RPMI8226 (cell line): ENCODE data around the gene ZC3H12A.
"Not testable (repeated sequence)": the region's sequence is repeated elsewhere in the genome, so short reads cannot be mapped to it uniquely, and the experiment has no call there.

Experiments
- DNase-seq: peaks from one replicate; pipeline ENCODE4 v3.0.0-alpha.2; 2015

Gene ZC3H12A

DNA sequence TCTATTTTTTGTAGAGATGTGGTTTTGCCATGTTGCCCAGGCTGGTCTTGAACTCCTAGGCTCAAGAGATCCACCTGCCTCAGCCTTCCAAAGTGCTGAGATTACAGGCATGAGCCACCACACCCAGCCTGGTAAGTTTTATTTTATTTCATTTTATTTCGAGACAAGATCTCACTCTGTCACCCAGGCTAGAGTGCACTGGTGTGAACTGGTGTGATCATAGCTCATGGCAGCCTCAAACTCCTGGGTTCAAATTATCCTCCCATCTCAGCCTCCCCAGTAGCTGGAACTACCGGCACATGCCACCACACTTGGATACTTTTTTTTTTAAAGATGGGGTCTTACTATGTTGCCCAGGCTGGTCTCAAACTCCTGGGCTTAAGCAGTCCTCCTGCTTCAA, 28.4 kb downstream of the ZC3H12A start:
- DNase-seq: not testable (repeated sequence)

GRCh38 chr1:37506740-37507139, 32.4 kb downstream of the ZC3H12A start:
- DNase-seq: no peak

GRCh38 chr1:37509181-37509580, 34.8 kb downstream of the ZC3H12A start:
- DNase-seq: peak; percentile 45

- peak; percentile 74 for DNase-seq
These were observed 39.5 kb downstream of the ZC3H12A start for GRCh38 chr1:37513795-37514349.

DNA sequence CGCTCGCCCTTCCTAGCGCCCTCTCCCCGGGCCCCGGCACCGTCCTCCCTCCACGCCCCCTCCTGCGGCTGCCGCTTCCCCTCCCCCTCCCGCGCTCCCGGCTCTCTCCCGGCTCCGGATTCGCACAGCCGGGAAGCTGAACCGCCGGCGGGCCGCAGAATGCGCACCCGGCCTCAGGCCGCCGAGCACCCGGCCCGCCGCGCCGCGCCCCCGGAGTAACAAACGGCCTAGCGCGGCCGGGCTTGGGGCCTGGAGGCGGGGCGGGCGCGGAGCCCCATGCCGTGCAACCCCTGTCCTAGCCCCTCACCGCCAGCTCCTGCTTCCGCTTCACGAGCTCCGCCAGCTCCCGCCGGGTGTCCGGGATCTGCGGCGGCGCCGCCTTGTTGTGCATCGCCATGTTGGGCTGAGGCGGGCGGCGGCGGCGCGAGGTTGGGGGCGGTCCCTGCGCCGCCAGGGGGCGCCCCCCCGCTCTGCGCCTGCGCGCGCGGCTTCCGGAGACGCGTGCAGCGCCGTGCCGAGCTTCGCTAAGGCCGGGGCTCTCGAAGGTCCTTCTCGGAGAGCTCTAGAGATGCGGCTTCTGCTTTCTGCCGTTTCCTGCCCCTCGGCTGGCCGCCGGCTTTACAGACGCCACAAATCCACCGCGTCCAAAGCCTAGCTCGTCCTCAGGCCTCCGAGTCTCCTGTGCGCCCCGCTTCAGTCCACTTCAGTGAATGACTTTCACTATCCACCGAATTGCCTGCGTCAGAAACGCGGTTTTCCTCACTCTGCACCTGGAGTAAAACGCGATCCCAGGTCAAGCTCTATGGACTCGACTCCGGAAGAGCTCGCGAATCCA, 40.2 kb downstream of the ZC3H12A start, which contains the start of gene MEAF6:
TSS of gene MEAF6 (minus strand) at position 417 of the 835 bp plus-strand sequence. CDS start at position 397, 20 bp downstream.
- DNase-seq: peak; percentile 93

DNA sequence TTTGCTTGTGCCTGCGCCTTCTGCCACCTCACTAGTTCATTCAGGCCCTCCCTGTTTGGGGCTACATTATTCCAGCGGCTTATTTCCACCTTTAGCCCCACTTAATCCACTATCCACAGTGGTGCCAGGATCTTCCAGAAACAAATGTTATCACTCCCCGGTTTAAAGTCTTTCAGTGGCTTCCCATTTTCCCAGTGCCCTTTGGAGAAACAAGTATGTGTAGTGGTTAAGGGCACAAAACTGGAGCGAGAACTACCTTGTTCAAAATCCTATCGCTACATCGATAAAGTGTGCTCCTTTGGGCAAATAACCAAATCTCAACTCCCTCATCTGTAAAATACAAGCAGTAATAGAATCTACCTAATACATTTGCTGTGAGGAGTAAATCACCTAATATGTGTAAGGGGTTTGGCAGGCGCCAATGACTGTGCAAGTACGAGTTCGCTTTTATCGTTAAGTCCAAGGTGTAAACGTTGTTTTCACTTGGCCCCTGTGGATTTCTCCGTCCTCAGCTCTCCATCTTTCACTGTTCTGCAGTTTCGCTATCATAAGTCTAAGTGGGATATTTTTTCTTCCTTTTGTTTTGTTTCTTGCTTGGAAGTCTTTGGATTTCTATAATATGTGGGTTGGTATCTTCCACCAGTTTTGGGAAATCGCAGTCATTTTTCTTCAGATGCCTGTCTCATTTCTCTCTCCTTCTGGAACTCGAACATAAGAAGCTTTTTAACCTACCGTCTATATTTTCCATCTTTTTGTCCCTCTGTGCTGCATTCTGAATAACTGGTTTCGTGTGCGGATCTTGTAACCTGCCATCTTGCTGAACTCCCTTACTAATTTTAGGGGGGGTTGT, 41.0 kb downstream of the ZC3H12A start:
- no peak for DNase-seq

GRCh38 chr1:37517569-37517968, 43.2 kb downstream of the ZC3H12A start:
- no peak for DNase-seq

GRCh38 chr1:37518241-37518640, 43.9 kb downstream of the ZC3H12A start:
- DNase-seq: not testable (repeated sequence)

DNA sequence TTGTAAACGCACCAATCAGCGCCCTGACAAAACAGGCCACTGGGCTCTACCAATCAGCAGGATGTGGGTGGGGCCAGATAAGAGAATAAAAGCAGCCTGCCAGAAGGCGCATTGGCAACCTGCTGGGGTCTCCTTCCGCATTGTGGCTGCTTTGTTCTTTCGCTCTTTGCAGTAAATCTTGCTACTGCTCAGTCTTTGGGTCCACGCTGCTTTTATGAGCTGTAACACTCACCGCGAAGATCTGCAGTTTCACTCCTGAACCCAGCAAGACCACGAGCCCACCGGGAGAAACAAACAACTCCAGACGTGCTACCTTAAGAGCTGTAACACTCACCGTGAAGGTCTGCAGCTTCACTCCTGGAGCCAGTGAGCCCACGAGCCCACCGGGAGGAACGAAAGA, 44.5 kb downstream of the ZC3H12A start:
- not testable (repeated sequence) for DNase-seq

DNA sequence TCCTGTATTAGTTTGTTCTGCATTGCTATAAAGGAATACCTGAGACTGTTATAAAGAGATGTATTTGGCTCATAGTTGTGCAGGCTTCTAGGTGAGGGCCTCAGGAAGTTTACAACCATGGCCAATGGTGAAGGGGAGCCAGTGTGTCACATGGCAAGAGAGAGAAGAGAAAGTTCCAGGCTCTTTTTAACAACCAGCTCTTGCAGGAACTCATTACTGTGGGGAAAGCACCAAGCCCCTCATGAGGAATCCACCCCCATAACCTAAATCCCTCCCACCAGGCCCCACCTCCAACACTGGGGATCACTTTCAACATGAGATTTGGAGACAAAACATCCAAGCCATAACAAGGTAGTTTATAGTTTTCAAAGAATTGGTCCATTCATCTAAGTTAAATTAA, 45.2 kb downstream of the ZC3H12A start:
- no peak for DNase-seq

- not testable (repeated sequence) for DNase-seq
These were observed 55.5 kb downstream of the ZC3H12A start for GRCh38 chr1:37529888-37530287.

DNA sequence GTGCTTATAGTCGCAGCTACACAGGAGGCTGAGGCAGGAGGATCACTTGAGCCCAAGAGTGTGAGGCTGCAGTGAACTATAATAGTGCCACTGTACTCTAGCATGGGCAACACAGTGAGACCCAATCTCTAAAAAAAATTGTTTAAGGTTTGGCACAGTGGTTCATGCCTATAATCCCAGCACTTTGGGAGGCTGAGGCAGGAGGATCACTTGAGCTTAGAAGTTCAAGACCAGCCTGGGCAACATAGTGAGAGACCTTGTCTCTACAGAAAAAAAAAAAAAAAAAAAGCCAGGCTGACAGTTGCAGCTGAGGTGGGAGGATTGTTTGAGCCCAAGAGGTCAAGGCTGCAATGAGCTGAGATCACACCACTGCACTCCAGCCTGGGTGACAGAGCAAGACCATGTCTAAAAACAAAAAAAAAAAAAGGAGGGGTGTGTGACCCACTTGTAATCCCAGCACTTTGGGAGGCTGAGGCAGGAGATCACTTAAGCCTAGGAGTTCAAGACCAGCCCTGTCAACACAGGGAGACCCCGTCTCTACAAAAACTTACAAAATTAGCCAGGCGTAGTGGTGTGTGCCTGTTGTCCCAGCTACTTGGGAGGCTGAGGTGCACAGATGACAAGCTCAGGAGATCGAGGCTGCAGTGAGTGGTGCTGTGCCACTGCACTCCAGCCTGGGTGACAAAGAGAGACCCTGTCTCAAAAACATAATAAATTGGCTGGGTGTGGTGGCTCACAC, 58.2 kb downstream of the ZC3H12A start:
- DNase-seq: not testable (repeated sequence)

GRCh38 chr1:37533317-37534093, 59.1 kb downstream of the ZC3H12A start:
- no peak for DNase-seq
